Measurements from ENCODE around the gene TPGS1. TPM values are rescaled to one million over a fixed set of nuclear protein-coding genes. Genes with fewer than 3 reads are reported as not detected.

Gene TPGS1
- total RNA-seq, 4 donors from 2014 or later: 12.6 to 37.5 (median 29.9) TPM

GRCh38 chr19:489418-490196 is 17.7 kb upstream of the TPGS1 start:
- H3K4me1 ChIP-seq: no peaks in the 10 kb centered on the region
- peak overlapping the region; percentile 85 to 87 for H3K27ac ChIP-seq
- H3K36me3 ChIP-seq: no peaks in the 10 kb centered on the region
- H3K27me3 ChIP-seq: no peaks in the 10 kb centered on the region
- TF ChIP-seq CTCF (IDR thresholded peaks at IDR 0.05) (no peak), POLR2A (IDR thresholded peaks at IDR 0.05) (no peak)
- DNase-seq: peak in 1 of 2 donors; percentile 49
- intact Hi-C loops (cut with DNase I; ENCODE audit: low total_unique reads): no loop called here
- no peaks in the 10 kb centered on the region for H3K9me3 ChIP-seq
- peak overlapping the region; percentile 48 to 83 for H3K4me3 ChIP-seq

- intact Hi-C loops (cut with DNase I; ENCODE audit: low total_unique reads): no loop called here
- no peaks in the 10 kb centered on the region for H3K9me3 ChIP-seq
- no peak overlapping the region for H3K27ac ChIP-seq
- no peaks in the 10 kb centered on the region for H3K4me1 ChIP-seq
- DNase-seq: no peak
- TF ChIP-seq CTCF (IDR thresholded peaks at IDR 0.05) (no peak), POLR2A (IDR thresholded peaks at IDR 0.05) (no peak)
- no peak overlapping the region for H3K4me3 ChIP-seq
- no peaks in the 10 kb centered on the region for H3K36me3 ChIP-seq
- H3K27me3 ChIP-seq: peaks cover 4% of the 10 kb centered on the region in 2 donors
These were observed 16.1 kb upstream of the TPGS1 start for GRCh38 chr19:491146-491741.

GRCh38 chr19:492091-492531 is 15.2 kb upstream of the TPGS1 start:
- TF ChIP-seq POLR2A (IDR thresholded peaks at IDR 0.05) (no peak), CTCF (IDR thresholded peaks at IDR 0.05) (no peak)
- H3K4me1 ChIP-seq: no peaks in the 10 kb centered on the region
- no peaks in the 10 kb centered on the region for H3K36me3 ChIP-seq
- no peak for DNase-seq
- H3K4me3 ChIP-seq: no peak overlapping the region
- H3K27ac ChIP-seq: no peak overlapping the region
- H3K9me3 ChIP-seq: no peaks in the 10 kb centered on the region
- H3K27me3 ChIP-seq: peaks cover 5 to 6% of the 10 kb centered on the region in 2 donors
- intact Hi-C loops (cut with DNase I; ENCODE audit: low total_unique reads): no loop called here

GRCh38 chr19:493391-494170 is 13.7 kb upstream of the TPGS1 start:
- intact Hi-C loops (cut with DNase I; ENCODE audit: low total_unique reads): no loop called here
- Histone ChIP-seq H3K27ac (no peak overlapping the region), H3K4me3 (no peak overlapping the region), H3K36me3 (no peaks in the 10 kb centered on the region), H3K27me3 (peaks cover 12 to 16% of the 10 kb centered on the region in 2 donors), H3K4me1 (no peaks in the 10 kb centered on the region), H3K9me3 (no peaks in the 10 kb centered on the region)
- TF ChIP-seq CTCF (IDR thresholded peaks at IDR 0.05) (no peak), POLR2A (IDR thresholded peaks at IDR 0.05) (no peak)
- no peak for DNase-seq
